OCI-LY1 (cell line): ENCODE results near the gene KRTAP10-4.

Experiments used
- H2AFZ ChIP-seq: fragments of 200-600 bp; sonication (generic), shearing (Covaris generic); 2 replicates; pipeline ENCODE4 v1.6.0; 2014; ENCODE audit warnings: antibody characterized with exemption, mild to moderate bottlenecking, low read length
- H3F3A ChIP-seq: fragments of 200-600 bp; sonication (generic), shearing (Covaris generic); 2 replicates; pipeline ENCODE4 v1.6.0; 2014; ENCODE audit warnings: mild to moderate bottlenecking, antibody characterized with exemption, low read length, moderate library complexity; ENCODE audit not compliant: insufficient read depth
- H3K27ac ChIP-seq: fragments of 200-600 bp; sonication (generic); 2 replicates; pipeline ENCODE4 v1.5.1; 2014; ENCODE audit warnings: low read length, mixed run types, mild to moderate bottlenecking, low read depth; ENCODE audit not compliant: poor library complexity, severe bottlenecking
- H3K27me3 ChIP-seq: fragments of 200-600 bp; sonication (generic); 2 replicates; pipeline ENCODE4 v1.6.0; 2014; ENCODE audit warnings: antibody characterized with exemption, mild to moderate bottlenecking, low read length, moderate library complexity; ENCODE audit not compliant: insufficient read depth
- H3K36me3 ChIP-seq: fragments of 200-600 bp; sonication (generic); 2 replicates; pipeline ENCODE4 v1.6.1; 2014; ENCODE audit warnings: mild to moderate bottlenecking, antibody characterized with exemption, low read length, moderate library complexity, mixed read lengths; ENCODE audit not compliant: insufficient read depth
- H3K4me1 ChIP-seq: fragments of 200-600 bp; sonication (generic); 2 replicates; pipeline ENCODE4 v1.5.1; 2014; ENCODE audit warnings: mild to moderate bottlenecking, low read length, moderate library complexity; ENCODE audit not compliant: insufficient read depth, severe bottlenecking
- H3K4me2 ChIP-seq: fragments of 200-600 bp; sonication (generic), shearing (Covaris generic); 2 replicates; pipeline ENCODE4 v1.6.1; 2014; ENCODE audit warnings: low read length
- H3K4me3 ChIP-seq: fragments of 200-600 bp; sonication (generic); 2 replicates; pipeline ENCODE4 v1.5.1; 2014; ENCODE audit warnings: low read length, low read depth, mild to moderate bottlenecking, mixed read lengths; ENCODE audit not compliant: poor library complexity, severe bottlenecking
- H3K79me2 ChIP-seq: fragments of 200-600 bp; shearing (Covaris generic); 2 replicates; pipeline ENCODE4 v1.6.1; 2016; ENCODE audit warnings: mixed run types, low read length, mixed read lengths; ENCODE audit not compliant: insufficient read depth
- H3K9ac ChIP-seq: fragments of 200-600 bp; sonication (generic), shearing (Covaris generic); 2 replicates; pipeline ENCODE4 v1.6.1; 2014; ENCODE audit warnings: mild to moderate bottlenecking, low read length, mixed read lengths
- H3K9me2 ChIP-seq: fragments of 200-600 bp; sonication (generic), shearing (Covaris generic); 2 replicates; pipeline ENCODE4 v1.6.1; 2014; ENCODE audit warnings: low read depth, mild to moderate bottlenecking, low read length, mixed read lengths
- H3K9me3 ChIP-seq: fragments of 200-600 bp; shearing (Covaris generic); 2 replicates; pipeline ENCODE4 v1.6.1; 2014; ENCODE audit warnings: low read length, mixed read lengths
- H4K20me1 ChIP-seq: fragments of 200-600 bp; sonication (generic), shearing (Covaris generic); 2 replicates; pipeline ENCODE4 v1.6.0; 2016; ENCODE audit warnings: mild to moderate bottlenecking, low read length; ENCODE audit not compliant: insufficient read depth
- CTCF ChIP-seq: fragments of 200-600 bp; sonication (generic), shearing (Covaris generic); IDR thresholded peaks from 2 replicates; pipeline ENCODE4 v1.5.1; 2017; ENCODE audit warnings: mild to moderate bottlenecking, antibody characterized with exemption, low read length, moderate library complexity, mixed read lengths
- EZH2 ChIP-seq: fragments of 200-600 bp; sonication (generic), shearing (Covaris generic); IDR thresholded peaks from 2 replicates; pipeline ENCODE4 v1.8.0; 2017; ENCODE audit warnings: borderline replicate concordance, mixed run types, mild to moderate bottlenecking, antibody characterized with exemption, low read length, moderate library complexity, mixed read lengths

KRTAP10-4 gene

GRCh38 chr21:44526096-44526997 is 47.2 kb upstream of the KRTAP10-4 start:
- no peak overlapping the region for H2AFZ ChIP-seq
- H3K4me1 ChIP-seq, result no peaks in the 10 kb centered on the region
- no peak overlapping the region for H3K4me3 ChIP-seq
- no peak overlapping the region for H3K4me2 ChIP-seq
- H3K27ac ChIP-seq, result no peak overlapping the region
- H3K9ac ChIP-seq, result no peak overlapping the region
- no peaks in the 10 kb centered on the region for H3K36me3 ChIP-seq
- H3K9me2 ChIP-seq, result no peaks in the 10 kb centered on the region
- peaks cover 3% of the 10 kb centered on the region; the same call in 1 of the 2 replicates for H3K9me3 ChIP-seq
- H3K27me3 ChIP-seq, result no peaks in the 10 kb centered on the region
- H4K20me1 ChIP-seq, result no peaks in the 10 kb centered on the region
- H3F3A ChIP-seq, result no peaks in the 10 kb centered on the region
- TF ChIP-seq EZH2, result no peak
- no peak for TF ChIP-seq CTCF
- H3K79me2 ChIP-seq, result no peaks in the 10 kb centered on the region

DNA sequence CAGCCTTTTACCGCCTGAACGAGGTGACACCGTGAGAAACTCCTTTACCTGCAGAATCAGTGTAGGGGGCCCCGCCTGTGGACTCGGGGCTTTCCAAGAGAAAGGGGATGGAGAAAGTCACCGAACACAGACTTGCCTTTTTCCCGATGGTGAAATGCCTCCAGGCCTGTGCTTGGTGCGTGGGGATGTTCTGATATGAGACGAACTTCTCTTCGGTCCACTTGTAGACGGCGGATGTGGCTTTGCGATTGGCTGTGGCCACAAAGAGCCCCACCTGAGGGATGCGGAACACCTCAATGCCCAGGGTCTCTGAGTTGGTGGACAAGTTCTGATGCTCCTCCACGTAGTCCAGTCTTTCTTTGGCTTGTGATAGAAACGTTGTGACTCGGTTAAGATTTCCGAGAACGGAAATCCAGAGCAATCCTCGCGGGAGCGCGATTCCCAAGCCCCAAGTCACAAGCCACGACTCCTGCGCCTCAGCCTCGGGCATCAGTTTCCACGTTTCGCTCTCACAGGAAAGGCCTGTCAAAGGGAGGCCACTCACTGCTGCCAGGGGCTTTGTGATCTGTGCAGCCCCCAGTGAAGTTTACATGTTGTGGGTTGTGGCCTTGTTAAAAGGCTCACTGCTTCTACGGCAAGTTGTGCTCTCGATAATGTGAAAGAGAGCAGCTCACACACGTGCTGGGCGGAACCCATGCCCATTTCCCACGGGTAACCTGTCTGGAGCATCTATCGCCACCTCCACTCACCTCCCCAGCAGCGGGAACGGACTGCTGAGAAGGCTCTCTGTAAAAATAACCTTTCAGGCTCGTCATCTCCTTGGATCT is 46.2 kb upstream of the KRTAP10-4 start:
- H4K20me1 ChIP-seq, result no peaks in the 10 kb centered on the region

More for the DNA sequence above, 46.2 kb upstream of the KRTAP10-4 start:
- no peaks in the 10 kb centered on the region for H3K27me3 ChIP-seq
- no peak overlapping the region for H3K4me3 ChIP-seq
- H3F3A ChIP-seq, result no peaks in the 10 kb centered on the region
- no peak overlapping the region for H3K27ac ChIP-seq
- H3K79me2 ChIP-seq, result no peaks in the 10 kb centered on the region
- peaks cover 3% of the 10 kb centered on the region; the same call in 1 of the 2 replicates for H3K9me3 ChIP-seq
- H3K9ac ChIP-seq, result no peak overlapping the region
- no peak overlapping the region for H3K4me2 ChIP-seq
- H3K9me2 ChIP-seq, result no peaks in the 10 kb centered on the region
- no peaks in the 10 kb centered on the region for H3K36me3 ChIP-seq
- H2AFZ ChIP-seq, result no peak overlapping the region
- TF ChIP-seq EZH2, result no peak
- no peak for TF ChIP-seq CTCF
- H3K4me1 ChIP-seq, result no peaks in the 10 kb centered on the region
